GM19455 (cell line): ENCODE results near the gene DNAJB11.
"Not testable (repeated sequence)": the region's sequence is repeated elsewhere in the genome, so short reads cannot be mapped to it uniquely, and the experiment has no call there.

Source experiments
- ATAC-seq: cut with Tn5 transposase; IDR thresholded peaks from one replicate; pipeline ENCODE4 v1.9.1; 2021; ENCODE audit not compliant: unreplicated experiment

DNAJB11 gene

DNA sequence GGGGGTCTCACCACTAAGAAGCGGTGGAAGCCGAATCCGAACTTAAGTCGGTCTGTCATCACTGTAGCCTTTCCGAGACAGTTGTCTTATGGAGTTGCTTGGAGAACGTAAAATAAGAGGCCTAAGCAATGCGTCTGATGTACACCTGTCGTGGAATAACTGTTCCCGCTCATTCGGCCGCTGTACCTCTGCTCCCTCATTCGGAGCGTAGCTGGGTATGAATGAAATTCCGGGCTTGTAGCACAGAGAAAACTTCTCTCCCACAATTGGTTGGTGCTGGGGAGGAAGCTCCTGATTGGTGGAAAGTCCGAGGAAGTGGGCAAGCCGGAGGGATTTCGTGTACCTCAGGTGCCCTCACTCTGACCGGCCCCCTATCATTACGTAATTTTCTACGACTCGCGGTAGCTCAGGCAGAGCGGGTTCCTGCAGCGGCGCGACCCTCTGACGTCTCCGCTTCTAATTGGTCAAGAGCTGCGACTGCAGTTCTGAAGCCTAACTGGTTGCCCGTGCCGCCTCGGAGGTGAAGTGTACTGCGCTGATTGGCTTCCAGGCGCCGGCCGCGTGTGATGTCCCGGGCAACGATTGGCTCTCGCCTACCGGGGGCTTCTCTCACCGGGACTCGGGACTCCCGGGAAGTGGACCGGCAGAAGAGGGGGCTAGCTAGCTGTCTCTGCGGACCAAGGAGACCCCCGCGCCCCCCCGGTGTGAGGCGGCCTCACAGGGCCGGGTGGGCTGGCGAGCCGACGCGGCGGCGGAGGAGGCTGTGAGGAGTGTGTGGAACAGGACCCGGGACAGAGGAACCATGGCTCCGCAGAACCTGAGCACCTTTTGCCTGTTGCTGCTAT lies at the start of gene DNAJB11:
DNAJB11 (plus strand) TSS at position 625 of the 845 bp plus-strand sequence; CDS start at position 803, 178 bp downstream.
- ATAC-seq = peak; percentile 84

DNA sequence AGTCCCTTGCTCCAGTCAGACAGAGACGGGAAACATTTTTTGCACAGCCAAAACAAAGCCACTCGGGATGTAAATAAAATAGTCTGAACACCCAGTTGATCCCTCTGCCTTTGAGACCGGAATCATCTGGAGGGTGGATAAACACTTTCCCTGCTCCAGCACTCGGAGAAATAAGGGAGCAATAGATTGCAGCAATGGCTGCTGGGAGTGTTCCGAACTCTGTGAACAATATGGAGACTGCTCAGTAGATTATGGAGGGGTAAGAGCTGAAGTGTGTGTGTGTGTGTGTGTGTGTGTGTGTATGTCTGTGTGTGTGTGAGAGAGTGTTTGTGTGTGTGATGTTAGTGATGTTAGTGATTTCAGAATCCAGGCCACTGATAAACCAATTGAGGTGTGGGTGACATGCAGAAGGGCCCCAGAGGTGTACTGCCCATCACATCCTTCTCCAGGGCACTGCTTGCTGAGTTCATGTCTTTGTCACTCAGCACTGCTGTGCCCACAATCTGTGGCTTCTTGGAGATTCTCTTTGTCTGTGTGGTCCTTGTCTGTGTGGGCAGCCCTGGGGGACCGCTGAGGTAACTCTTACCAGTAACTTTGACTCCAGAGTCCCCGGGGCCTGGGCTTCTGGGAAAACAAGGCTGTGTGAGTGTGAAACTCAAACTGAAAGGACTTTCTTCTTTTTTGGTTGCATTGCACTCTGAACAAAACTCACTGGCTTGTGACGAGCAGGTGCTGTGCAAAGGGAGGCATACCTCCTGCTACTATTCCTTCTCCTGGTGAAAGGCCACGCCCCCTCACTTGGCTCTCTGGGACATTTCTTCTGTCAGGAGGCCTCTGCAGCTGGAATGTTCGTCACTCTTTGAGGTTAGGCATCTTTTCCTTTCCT lies 49.3 kb upstream of the DNAJB11 start:
- ATAC-seq = peak; percentile 65

DNA sequence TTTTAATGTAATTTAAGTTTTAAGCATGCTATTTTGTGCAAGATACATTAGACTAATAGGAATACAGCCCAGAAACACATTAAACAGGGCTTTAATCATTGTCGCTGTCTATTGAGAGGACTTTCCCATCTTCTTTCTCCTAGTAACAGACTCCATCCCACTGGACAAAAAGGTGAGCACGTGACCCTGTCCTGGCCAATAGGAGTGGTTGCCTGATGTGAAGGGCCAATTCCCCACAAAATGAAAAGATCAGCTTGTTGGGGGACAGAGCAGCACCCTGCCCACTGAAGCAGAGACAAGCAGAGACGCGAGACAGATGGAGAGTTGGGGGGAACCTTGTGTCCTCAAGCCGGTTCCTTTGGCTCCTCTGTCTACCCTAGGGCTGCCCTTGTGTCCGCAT lies 47.5 kb upstream of the DNAJB11 start:
- ATAC-seq = no peak

DNA sequence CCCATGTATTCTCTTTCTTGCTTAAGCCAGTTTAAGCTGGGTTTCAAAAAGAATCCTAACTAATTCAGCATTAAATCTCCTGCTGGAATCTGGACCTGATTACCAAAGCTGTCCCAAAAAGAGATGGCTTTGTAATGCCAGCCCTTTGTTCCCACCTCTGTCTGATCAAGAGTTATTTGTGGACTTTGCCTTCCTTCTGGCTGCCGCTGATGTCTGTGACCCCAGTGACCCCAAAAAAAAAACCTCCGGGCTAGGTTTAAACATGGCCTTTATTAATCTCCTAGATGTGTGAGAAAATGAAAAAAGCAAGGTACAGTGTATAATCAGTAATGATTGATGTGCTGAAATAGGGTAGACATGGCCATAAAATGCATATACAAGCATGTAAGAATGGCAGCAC lies 47.1 kb upstream of the DNAJB11 start:
- no peak for ATAC-seq

DNA sequence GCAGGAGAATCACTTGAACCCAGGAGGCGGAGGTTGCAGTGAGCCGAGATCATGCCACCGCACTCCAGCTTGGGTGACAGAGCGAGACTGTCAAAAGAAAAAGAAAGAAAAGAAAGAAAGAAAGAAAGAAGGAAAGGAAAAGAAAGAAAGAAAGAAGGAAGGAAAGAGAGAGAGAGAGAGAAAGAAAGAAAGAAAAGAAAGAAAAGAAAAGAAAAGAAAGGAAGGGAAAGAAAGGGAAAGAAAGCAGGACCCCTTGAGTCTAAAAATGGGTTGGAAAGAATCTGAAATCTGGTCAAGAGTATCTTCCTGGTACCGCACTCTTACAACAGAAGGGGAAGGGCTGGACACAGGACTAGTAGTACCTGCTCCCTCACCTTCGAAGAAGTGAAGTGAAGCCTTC lies 45.9 kb upstream of the DNAJB11 start:
- ATAC-seq = no peak

DNA sequence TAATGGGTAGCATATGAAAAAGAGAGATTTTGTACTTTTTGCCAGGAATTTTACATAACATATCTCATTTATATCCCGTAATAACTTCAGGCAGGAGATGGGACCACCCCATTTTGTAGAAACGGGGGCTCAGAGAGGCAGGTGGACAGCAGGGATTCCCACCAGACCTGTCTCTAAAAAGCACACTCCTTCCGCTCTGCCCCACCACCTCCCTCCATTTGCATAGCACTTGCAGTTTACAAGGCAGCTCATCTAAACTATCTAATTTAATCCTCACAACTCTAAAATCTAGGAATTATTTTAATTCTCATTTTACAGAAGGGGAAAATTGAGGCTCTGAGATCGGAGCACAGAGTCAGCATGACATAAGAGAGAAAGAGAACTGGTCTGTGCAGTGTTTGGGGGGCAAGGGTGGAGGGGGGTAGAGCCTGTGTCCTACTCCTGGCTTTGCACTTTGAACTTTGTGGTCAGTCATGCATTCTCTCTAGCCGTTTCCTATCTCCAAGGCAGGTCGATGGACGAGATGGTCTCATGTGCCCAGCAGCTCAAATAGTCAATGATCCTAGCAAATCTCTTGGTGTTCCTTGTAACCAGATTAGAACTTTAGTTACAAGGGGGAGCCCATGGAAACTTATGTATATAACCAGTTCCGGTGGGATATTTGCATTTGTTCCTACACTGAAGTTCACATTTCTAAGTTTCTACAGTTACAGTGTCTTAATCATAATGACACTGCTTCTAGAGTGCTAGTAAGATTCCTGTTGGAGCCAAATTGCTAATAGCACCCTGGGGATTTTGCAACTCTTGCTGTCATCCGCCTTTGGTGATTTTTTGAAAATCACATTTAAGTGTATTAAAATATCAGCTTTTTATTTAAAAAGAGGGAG lies 44.9 kb upstream of the DNAJB11 start:
- no peak for ATAC-seq

DNA sequence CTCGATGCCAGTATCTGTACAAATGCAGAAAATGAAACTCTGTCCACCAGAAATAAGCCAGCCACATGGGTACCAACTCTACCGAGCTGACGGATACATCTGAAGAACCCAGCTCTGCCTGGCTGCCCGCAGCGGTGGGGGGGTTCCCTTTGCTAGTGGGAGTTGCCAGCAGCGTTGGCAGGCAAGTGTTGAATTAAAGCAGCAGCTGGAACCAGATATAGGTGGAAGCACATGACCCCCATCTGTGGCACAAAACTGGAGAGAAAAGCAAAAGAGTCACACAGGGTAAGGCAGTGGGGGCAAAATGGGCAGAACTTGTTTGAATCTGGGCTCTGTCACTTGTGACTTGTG lies 44.3 kb upstream of the DNAJB11 start:
- no peak for ATAC-seq

DNA sequence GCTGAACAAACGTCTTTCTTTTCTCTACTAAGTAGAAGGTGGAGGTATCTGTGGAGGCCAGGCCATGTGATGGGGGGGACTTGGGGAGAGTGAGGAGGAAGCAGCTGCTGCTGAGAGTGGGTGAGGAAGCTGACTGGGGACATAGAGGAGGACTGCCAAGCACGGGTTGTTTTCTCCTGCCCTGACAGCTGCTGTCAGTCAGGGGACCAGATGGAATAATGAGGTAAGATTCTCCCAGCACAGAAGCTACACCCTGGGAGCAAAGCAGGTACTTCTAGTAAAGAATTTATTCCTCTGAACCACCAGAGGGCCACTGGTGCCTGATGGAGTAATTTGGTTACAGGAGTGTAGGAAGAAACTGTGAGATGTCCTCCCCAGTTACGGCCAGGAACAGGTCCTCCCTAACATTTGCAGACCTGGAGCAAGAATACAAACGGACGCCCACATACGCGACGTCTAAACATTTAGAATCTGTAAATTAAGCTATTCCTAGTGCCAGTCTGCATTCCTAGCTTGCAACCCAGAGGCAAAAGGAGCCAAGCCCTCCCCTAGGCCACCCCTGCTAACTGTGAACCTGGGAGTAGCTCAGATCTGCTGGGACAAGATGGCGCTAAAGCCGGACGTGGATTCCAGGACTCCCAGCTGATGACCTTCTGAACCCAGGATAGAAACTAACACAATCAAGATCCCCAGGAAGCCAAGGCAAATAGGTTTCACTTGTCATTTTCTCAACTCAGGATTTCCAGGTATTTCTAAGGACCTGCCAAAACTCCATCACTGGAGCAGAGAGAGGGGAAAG lies 41.1 kb upstream of the DNAJB11 start:
- no peak for ATAC-seq

DNA sequence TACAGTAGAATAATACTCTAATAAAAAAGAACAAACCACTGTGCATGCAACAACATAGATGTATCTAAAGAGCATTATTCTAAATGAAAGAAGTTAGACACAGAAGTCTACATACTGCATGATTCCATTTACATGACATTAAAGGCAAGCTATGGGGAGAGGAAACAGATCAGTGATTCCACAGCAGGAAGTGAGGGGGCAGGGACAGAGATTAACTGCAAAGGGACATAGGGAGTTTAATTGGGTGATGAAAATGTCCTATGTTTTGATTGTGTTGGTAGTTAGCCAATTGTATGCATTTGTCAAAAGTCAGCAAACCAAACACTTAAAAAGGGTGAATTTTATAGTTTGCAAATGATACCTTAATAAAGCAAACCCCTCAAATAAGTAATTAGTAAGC lies 40.1 kb upstream of the DNAJB11 start:
- ATAC-seq = no peak

DNA sequence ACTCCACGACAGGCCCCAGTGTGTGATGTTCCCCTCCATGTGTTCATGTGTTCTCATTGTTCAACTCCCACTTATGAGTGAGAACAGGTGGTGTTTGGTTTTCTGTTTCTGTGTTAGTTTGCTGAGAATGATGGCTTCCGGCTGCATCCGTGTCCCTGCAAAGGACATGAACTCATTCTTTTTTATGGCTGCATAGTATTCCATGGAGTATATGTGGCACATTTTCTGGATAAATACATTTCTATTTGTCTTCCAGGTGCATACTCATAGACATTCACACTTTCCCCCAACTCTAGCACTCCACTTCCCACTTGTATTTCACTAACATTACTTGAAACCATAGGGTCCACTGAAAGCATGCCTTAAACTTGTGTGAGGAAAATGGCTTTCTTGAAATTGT lies 38.8 kb upstream of the DNAJB11 start:
- not testable (repeated sequence) for ATAC-seq

DNA sequence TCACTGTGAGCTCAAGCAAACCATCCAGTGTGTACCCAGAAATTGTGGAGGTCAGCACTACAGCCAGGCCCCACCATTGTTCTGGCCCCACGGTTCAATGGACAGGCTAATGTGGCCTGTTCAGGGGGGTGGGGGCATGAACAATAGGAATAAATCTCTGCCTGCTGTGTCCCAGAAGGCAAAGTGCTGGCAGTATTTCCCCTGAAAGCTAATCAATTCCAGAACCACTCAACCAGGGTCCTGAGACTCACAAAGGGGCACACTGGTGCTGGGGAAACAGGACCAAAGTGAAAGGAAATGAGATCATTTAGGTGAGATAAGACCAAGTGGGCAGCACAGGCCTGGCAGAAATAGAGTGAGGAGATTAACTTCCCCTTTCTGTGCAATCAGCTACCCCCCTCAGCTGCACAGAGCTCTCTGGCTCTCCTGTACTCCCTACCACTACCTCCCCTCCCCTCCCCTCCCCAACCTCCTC lies 37.9 kb upstream of the DNAJB11 start:
- ATAC-seq = peak; percentile 48

DNA sequence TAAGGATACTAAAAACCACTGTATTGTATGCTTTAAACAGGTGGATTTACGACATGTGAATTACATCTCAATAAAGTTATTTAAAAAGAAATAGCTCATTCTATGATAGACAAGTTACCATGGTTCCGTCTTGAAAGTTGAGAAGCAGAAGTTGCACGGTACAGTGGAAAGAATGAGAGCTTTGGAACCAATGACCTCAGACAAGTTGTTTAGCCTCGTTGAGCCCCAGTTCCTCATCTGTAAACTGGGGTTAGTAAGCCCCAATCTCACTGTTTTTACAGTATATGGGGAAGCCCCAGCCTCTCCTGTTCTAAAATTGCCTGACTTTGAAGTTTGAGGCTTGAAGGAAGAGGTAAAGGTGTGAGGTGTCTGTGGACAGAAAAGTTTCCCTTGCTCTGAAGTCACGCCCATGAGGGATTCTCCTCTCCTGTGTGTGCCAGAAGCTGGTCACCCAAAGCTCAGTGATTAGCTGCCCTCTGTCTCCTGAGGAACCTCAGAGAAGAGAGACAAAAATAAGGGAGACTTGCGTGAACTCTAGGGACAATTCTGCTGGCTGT lies 36.3 kb upstream of the DNAJB11 start:
- peak; percentile 85 for ATAC-seq

DNA sequence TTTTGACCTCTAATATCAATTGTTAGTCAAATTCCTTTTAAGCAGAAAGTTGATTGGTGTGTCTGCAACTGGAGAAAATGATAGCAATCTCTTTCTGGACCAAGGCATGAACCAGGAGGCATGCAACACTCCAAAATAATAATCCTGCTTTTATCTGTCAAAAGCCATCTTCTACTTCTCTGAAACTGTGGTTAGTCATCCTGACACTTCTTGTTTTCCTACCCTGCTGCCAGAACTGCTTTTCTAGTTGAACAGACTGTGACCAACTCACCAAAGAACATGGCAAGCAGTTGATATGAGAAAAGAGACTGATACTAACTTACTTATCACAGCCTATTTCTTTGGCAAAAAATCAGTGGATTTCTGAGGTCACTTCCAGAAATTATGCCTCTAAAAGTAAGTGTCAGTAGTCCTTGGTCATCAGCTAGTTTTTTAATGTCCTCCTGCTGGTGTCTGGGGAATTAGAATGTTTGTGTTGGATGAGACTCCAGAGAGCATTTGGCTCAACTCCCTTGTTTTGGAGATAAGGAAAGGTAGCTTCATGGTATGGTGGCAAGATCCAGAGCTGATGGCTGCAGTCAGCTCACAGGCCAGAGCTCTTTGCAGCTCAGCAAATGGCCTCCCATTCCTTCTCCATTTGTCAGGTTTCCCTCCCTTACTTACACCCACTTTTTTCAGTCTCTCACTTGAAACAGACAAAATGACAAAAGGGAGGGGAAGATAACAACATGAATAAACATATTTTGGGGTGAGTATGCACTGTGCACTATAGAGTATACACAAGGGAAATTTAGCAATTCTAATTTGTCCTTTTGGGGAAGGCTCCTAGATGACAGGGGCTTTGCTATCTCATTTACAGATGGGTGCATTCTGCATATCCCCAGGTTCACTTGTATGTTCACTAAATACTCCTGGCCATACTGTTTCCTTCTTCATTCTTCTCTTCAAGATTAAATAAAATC lies 33.4 kb upstream of the DNAJB11 start:
- no peak for ATAC-seq

DNA sequence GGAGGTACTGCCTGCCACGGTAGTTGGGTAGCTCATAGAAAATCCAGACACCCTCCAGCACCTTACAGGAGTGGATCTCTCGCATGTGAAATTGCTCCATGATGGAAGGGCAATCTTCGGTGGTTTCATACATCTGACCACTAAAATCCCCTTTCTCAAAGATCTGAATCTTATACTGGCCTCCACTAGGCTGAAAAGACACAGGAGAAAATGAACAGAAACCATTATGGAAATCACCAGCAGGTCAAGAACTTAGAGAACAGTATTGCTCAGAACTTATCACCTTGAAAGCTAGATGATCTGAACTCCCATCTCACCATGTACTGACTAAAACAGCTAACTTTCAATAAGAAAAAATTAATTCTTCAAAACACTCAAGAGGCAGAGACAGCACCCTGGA lies 31.7 kb upstream of the DNAJB11 start:
- ATAC-seq = no peak

DNA sequence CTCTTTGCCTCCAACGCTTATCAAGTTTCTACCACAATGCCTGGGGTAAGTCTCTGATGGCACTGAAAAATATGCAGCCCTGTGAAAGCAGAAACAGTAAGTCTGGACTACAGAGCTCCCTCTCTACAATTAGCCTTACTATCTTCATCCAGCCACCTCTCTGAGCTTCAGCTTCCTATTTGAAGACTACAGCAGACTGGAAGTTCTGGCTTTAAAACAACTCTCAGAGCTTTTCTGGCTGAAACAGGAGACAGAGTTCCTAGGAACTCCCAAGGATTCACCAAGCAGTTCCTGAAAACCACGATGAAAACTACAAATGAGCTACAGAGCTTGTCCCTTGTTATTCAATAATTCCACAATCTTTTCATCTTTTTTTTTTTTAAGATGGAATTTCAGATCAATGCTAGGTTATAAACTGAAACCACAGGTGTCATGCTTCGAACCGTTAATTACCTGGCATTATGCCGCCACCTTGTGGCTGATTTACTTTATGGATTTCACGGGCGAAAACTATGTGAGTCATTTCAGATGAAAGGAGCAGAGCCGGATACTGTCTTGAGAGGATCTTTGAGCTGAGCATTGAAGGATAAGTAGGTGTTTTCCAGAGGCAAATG lies 30.2 kb upstream of the DNAJB11 start:
- peak; percentile 76 for ATAC-seq

DNA sequence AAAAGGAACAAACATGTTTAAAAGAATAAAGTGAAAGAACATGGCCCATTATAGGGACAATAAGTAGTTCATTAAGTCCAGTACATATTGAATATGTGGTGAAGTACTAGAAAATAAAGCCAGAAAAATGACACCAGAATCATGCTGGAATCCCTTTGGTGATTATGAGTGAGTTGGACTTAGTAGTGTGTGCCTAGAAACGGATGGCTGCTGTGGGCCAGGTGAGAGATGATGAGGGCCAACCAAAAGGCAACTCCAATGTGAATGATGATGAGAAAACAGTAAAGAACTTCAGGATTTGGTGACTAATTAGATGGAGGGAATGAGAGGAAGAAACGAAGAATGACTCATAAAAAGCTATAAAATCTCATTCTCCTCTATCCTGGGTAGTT lies 29.7 kb upstream of the DNAJB11 start:
- ATAC-seq = no peak

DNA sequence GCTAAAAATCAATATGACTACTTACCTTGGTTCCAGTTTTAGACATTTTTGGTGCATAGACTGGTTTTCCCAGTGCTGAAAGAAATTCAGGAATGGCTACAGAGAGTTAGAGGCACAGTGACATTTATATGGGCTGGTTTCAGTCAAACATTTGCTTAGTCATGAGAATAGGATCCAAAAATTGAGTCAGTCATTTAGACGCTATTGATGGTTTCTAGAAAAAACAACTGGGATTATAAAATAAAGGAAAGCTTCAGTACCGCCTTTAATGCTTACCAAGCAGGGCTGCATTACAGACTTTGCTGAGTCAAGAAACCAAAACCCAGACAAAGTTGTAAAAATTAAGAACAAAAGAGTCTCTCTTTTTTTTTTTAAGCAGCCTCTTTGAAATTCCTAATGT lies 26.2 kb upstream of the DNAJB11 start, which contains the start of gene CRYGS:
CRYGS (minus strand) TSS at position 100 of the 400 bp plus-strand sequence; CDS start at position 46, 54 bp downstream.
- no peak for ATAC-seq

DNA sequence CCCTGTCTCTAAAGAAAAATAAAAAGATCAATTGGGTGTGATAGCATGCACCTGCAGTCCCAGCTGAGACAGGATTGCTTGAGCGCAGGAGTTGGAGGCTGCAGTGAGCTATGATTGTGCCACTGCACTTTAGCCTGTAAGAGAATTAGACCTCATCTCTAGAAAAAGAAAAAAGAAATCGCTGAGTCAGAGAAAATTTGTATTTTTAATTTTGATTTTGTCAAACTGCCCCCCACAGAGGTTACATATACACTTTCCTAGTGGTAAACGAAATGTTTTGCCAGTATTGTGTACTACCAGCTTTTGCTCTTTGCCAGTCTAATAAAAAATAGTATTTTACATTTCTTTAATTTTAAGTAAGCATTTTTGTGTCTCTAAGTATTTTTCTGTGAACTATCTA lies 21.0 kb upstream of the DNAJB11 start:
- no peak for ATAC-seq
